ENCODE data around the gene ALDOC. TPM values are rescaled to one million over a fixed set of nuclear protein-coding genes. Genes with fewer than 3 reads are reported as not detected.
"Not testable (repeated sequence)": the region's sequence is repeated elsewhere in the genome, so short reads cannot be mapped to it uniquely, and the experiment has no call there.

Gene ALDOC
- 22.5 and 25.9 TPM in 2 replicates for total RNA-seq
- 15.4 TPM for polyA plus RNA-seq (2012)

- DNase-seq (ENCODE audit: low read depth), result peak; percentile 84
Measured at GRCh38 chr17:28576758-28577465, at the start of gene ALDOC. ALDOC (minus strand) TSS chr17:28576895; CDS start chr17:28575532, 1,363 bp downstream.

DNA sequence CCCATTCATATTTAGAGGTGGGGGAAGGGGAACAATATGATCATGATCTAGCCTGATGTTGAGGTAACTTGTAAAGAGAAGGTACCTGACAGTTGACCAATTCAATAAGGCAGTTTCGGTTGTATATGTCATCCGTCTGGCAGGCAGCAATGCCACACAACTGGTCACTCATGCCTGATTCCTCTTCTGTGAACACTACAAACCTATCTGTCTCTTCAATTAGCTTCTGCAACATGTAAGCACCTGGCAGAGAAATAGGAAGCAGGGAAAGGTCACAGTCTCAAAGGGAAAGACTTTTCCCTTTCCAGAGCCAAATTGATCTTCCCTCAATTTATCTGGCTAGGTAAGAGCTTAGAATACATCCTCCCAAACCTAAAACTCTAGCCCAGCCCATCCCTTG lies 47.5 kb upstream of the ALDOC start:
- no peak for DNase-seq (ENCODE audit: low read depth)

GRCh38 chr17:28623696-28624095 lies 47.0 kb upstream of the ALDOC start:
- DNase-seq (ENCODE audit: low read depth), result peak; percentile 61

GRCh38 chr17:28622186-28622585 lies 45.5 kb upstream of the ALDOC start:
- no peak for DNase-seq (ENCODE audit: low read depth)

DNA sequence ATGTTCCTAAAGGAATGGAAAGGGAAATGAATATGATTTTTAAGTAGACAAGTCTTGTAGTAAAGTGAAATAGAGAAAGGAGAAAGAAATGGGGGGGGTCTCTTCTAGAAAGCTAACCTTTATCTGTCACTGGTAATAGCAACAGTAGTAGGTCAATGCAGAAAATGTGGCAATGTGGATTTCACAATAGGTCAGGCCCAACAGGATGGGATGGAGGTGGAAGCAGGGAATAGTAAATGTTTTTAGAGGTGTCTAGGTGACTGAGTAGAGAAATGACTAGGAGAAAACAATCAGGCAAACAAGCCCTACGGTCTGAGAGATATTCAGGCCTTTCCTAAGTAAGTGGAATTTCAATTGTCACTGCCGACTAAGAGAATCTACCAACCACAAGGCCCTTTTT lies 43.3 kb upstream of the ALDOC start:
- DNase-seq (ENCODE audit: low read depth), result no peak

DNA sequence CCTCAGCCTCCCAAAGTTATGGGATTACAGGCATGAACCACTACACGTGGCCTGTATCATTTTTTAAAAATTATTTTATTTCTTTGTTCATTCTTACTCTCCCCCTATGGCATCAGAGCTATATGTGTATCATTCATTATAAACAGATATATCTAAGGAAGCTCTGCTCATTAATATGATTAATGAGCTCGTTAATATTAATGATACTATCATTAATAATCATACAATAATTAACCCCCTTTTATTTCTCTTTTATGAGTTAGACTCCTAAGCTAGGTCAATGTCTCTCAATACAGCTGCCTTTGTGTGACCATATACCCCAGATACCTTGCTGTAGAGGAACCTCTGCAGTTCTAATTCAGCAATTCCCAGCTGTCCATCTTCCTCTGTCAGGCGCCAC lies 41.8 kb upstream of the ALDOC start:
- no peak for DNase-seq (ENCODE audit: low read depth)

GRCh38 chr17:28616281-28616680 lies 39.6 kb upstream of the ALDOC start:
- peak; percentile 95 for DNase-seq (ENCODE audit: low read depth)

GRCh38 chr17:28615260-28615940 lies 38.7 kb upstream of the ALDOC start:
- DNase-seq (ENCODE audit: low read depth), result peak; percentile 77

DNA sequence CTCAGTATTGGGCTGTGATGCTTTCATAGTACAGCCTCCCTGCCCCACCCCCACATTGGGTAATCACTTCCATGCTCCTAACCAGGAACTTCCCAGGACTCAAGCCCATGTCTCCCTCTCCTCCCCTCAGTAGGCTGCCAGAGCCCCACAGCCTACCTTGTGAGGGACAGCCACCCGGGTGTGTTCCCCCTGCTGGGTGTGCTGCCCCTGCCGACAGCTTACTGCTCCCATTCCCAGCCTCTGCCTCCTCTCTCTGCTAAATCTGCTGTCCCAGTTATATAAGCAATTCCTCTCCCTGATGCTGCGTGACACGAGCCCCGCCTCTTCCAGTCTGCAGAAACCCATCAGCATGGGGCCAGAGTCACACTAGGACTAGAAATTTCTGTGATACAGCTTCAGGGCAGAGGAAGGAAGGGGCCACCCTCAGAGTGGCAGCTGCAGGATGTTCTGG lies 37.3 kb upstream of the ALDOC start, which contains the start of gene RSKR:
Gene RSKR (minus strand): TSS at position 255 of the 451 bp plus-strand sequence. CDS start 24 bp downstream, at position 231.
- no peak for DNase-seq (ENCODE audit: low read depth)

GRCh38 chr17:28612936-28613872 lies 36.5 kb upstream of the ALDOC start:
- peak; percentile 51 for DNase-seq (ENCODE audit: low read depth)

GRCh38 chr17:28612531-28612930 lies 35.8 kb upstream of the ALDOC start:
- DNase-seq (ENCODE audit: low read depth), result no peak

- DNase-seq (ENCODE audit: low read depth), result no peak
Measured at GRCh38 chr17:28610376-28610775, 33.7 kb upstream of the ALDOC start.

GRCh38 chr17:28604031-28604430 lies 27.3 kb upstream of the ALDOC start:
- DNase-seq (ENCODE audit: low read depth), result not testable (repeated sequence)

- peak; percentile 68 for DNase-seq (ENCODE audit: low read depth)
Measured at GRCh38 chr17:28599311-28600184, 22.9 kb upstream of the ALDOC start.

DNA sequence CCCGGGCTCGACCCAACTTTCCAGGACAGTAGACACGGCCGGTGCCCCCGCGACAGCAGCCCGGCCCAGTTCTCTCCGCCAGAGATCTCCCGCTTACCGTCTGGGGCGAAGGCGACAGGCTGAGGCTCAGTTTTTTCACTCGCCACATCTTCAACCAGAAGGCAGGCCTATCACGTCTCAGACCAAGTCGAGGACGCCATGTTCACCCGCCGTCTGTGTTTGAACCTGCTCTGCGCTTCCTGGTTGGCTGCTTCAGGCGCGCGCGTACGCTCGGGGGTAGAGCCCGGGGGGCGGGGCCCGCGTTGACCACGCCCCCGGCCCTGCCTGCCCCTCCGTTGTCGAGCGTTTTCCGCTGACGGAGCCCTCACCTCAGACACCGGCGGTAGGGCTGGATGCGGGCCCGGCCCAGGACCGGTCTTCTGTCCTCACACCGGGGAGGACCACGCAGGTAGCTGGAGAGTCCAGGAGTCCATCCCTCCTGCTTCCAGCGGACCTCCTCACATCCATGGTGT lies 22.2 kb upstream of the ALDOC start, which contains the start of gene SPAG5:
Gene SPAG5 (minus strand): TSS at position 227 of the 512 bp plus-strand sequence. CDS start 79 bp downstream, at position 148.
- peak; percentile 90 for DNase-seq (ENCODE audit: low read depth)

DNA sequence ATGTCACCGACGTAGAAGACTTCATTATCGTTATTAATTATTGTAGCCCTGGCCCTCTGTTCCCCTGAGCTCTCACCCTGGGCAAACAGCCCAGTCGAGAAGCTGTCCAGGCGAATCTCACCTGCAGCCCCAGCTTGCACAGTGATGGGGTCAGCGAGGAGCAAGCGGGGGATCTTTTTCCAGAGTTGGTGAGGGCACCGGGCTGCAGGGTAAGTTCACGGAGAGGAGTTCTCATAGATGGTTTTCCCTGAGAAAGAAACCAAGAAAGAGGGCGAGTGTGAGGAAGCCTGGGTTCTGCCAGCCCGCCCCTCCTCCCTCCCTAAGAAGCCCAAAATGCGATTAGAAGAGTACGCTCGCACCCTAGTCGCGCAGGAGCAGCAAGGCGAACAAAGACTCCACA lies 21.7 kb upstream of the ALDOC start:
- no peak for DNase-seq (ENCODE audit: low read depth)

GRCh38 chr17:28597606-28598383 lies 21.1 kb upstream of the ALDOC start:
- DNase-seq (ENCODE audit: low read depth), result no peak

- DNase-seq (ENCODE audit: low read depth), result no peak
Measured at GRCh38 chr17:28592260-28592659, 15.6 kb upstream of the ALDOC start.

DNA sequence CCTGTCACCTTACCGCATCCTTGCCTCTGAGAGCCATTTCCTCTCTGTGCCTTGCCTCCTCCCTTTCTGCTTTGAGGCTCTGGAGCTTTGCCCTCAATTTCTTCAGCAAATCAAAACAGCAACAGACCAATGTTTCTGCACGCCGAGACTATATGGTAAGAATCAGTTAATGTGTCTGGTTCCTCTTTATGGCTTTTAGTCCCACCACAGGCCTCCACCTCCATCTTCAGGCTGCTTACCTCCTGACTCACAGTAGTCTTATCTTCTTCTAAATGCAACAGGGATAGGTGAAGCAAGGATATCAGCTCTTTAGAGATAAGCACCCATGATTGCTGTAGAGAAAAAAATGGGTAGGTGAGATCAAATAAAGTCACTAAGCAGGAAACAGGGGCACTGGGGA lies 9.2 kb upstream of the ALDOC start:
- DNase-seq (ENCODE audit: low read depth), result no peak

Measured in myocyte (in vitro differentiated cells).